Astrocyte (in vitro differentiated cells and primary cell): ENCODE measurements around the gene NDUFA5.
"Not testable (repeated sequence)": the region's sequence is repeated elsewhere in the genome, so short reads cannot be mapped to it uniquely, and the experiment has no call there.

Source experiments
- CTCF ChIP-seq: IDR thresholded peaks from 2 replicates; pipeline ENCODE4 v1.5.1; 2011; ENCODE audit warnings: low read depth, mild to moderate bottlenecking, inconsistent platforms, low read length, moderate library complexity; ENCODE audit not compliant: insufficient read depth
- EZH2 ChIP-seq: IDR thresholded peaks from 2 replicates; pipeline ENCODE4 v1.6.1; 2012; ENCODE audit warnings: mild to moderate bottlenecking, low read length, inconsistent platforms; ENCODE audit not compliant: insufficient read depth

- TF ChIP-seq CTCF, EZH2: not testable (repeated sequence)
These were observed 29.8 kb downstream of the NDUFA5 start for GRCh38 chr7:123527712-123528225.
